Cerebellar cortex (tissue), 1 donor: ENCODE results near the gene CACNA1I.

Experiments
- DNase-seq: peaks from one replicate; pipeline ENCODE4 v3.0.0-alpha.2; 2015; ENCODE audit warnings: low spot score

CACNA1I gene

GRCh38 chr22:39598017-39598965, 27.7 kb downstream of the CACNA1I start:
- DNase-seq = no peak

GRCh38 chr22:39600491-39601179, 30.1 kb downstream of the CACNA1I start:
- no peak for DNase-seq

DNA sequence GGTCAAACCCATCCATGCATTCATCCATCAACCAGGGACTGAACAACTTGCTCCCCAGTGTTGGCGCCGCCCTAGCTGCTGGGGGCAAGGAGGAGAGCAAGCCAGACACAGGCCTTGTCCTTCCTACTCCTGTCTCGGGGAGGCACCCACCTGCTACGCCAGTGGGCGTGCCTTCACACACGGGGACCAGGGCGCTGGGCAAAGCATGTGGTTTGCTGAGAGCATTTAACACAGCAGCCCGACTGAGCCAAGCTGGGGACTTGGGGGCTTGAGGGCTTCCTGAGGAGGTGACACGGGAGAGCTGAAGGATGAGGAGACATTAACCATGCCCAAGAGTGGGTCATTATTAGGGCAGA, 30.6 kb downstream of the CACNA1I start:
- no peak for DNase-seq

DNA sequence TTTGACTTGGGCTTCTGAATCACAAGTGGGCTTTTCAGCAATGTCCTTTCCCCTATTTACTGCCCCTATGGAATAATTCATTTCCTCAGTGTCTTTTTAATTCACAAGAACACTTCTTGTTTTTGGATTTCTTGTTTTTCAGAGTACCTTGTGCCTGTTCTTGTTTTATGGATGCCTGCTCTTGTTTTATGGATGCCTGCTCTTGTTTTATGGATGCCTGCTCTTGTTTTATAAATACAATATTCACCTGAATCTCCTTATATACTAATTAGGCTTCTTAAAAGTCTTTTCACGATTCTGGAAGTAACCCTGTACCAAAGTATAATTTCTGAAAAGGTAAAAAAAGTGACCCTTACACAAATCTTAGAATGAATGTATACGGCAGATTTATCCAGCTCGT, 32.8 kb downstream of the CACNA1I start:
- no peak for DNase-seq

GRCh38 chr22:39610246-39610645, 39.7 kb downstream of the CACNA1I start:
- DNase-seq = no peak

DNA sequence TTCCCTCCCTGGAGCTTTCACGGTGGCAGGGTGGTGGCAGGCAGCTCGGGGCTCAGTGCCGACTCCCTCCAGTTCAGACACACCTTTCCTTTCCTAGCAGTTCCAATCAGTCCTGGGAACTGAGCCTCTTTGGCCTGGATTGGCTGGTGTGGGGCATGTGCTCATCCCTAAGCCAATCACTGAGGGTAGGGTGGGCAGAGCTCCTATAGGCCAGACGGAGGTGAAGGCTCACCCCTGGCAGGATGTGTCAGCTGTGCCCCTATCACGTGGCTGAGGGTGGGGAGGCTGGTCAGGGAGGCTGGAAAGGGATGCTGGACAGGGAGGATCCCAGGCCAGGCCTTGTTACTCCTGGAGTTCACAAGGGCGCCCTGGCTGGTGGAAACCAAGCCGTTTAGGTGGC, 40.2 kb downstream of the CACNA1I start:
- DNase-seq = no peak

DNA sequence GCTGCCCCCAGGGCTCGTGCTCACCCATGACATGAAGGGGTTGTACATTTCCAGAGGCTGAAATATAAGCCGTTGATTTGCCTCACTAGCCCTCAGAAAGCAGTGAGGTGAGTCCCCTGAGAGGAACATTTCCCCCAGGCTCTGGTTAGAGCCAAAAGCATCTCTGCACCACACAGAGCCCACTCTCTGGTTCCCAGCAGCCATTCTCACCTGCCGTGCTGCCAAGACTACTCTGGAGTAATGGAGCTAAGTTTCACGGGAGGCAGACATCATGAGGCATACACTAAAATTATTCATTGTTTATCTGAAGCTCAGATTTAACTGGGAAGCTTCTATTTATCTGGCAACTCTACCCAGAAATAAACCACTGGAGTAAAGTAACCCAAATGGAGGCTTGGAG, 40.8 kb downstream of the CACNA1I start:
- no peak for DNase-seq

DNA sequence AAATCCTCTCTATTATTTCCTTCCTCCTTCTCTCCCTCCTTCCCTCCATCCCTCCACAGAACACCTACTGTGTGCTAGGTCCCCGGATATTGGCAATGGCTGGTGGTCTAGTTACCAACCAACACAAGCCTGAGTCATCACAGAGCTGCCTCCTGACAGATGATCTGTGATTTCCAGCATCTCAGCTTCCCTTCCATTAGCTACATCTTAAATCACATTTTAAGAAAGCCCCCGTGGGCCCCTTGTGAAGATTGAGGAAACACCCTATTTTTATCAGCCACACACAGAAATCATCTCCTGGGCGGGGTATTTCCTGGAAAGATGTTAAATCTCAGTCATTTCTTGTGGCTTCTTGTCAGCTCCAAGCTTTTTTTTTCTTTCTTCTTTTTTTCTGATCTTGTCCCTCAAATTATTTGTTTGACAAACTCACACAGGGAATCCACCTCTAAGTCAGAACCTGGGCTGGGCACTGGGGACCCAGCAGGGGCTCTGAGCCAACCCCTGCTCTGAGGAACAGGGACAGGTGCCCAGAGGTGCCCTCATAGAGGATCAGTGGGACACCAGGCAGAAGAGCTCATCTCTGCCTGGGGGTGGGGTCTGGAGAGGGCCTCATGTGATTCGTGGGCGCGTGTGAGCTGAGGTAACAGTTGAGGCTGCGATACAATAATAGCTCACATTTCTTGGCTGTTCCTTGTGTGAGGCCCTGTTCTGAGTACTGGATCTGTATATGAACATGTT, 42.4 kb downstream of the CACNA1I start:
- no peak for DNase-seq

DNA sequence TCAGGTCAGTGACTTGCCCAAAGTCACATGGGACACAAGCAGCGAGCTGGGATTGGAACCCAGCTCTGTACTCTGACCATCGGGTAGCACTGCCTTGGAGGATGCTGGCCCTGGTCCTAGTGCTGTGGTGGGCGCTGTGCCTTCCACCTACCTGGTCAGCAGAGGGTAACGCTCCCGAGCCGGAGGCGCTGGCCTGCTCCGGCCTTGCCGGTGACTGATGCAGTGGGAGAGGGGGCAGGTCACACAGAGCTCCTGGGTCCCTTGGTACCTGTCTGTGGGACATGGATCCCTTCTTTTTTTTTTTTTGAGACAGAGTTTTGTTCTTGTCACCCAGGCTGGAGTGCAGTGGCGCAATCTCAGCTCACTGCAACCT, 43.0 kb downstream of the CACNA1I start:
- DNase-seq = no peak

DNA sequence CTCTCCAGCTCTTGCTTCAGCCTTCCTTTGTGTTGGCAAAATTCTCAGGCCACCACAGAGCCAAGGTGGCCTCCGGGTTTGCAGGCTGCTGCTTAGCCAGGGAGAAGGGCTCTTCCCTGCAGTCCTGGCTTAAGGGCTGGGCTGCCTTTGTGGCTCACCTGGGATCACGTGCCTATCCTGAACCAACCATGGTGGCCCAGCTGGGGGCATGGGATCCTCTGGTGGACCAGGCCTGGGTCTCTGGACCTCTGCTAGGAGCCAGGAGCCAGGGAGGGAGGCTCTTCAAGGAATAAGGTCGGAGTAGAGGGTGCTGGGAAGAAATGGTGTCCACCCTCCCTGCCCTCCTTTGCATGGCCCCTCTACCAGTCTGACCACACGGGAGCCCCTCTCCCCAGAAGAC, 43.9 kb downstream of the CACNA1I start:
- DNase-seq = no peak

GRCh38 chr22:39616051-39616450, 45.5 kb downstream of the CACNA1I start:
- DNase-seq = no peak

- no peak for DNase-seq
Observed at GRCh38 chr22:39616781-39617180, 46.2 kb downstream of the CACNA1I start.

DNA sequence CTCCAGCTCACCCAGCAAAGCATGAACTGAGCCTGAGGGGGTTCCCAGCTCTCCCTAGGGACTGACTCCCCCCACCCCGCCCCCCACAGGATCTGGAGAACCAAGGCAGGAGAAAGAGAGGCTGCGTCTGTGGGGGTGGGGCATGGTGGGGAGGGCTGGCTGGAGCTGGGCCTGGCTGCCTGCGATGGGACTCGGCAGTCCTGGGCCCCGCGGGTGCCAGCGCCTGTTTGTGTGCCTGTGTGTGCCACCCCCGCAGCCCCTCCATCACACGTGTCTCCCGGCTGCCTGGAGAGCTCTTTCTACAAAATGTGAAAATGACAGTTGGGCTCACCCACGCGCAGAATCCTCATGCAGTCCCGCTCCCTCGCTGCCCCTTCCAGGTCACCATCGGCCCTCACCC, 46.8 kb downstream of the CACNA1I start:
- no peak for DNase-seq

- DNase-seq = no peak
Observed at GRCh38 chr22:39617970-39618757, 47.6 kb downstream of the CACNA1I start.

GRCh38 chr22:39618996-39619530, 48.5 kb downstream of the CACNA1I start:
- no peak for DNase-seq

GRCh38 chr22:39620924-39621690, 50.6 kb downstream of the CACNA1I start:
- no peak for DNase-seq

GRCh38 chr22:39621826-39622225, 51.3 kb downstream of the CACNA1I start:
- no peak for DNase-seq

- peak; percentile 32 for DNase-seq
Observed at GRCh38 chr22:39622881-39623367, 52.4 kb downstream of the CACNA1I start.

- no peak for DNase-seq
Observed at GRCh38 chr22:39623603-39624500, 53.3 kb downstream of the CACNA1I start.

DNA sequence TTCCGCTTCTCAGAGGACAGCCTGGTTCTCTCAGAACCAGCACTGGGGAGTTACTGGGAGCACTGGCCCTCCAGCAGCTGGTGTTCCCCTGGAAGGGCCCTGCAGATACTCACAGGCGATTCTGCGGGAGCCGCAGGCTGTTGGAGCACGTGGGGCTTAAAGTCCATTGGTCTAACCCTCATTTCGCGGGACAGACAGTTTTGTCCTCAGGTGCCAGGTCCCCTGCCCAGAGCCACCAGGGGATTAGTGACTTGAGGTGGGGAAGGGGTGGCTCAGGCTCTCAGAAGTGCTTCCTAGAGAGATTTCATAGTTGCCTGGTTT, 53.9 kb downstream of the CACNA1I start:
- no peak for DNase-seq
